Measurements from ENCODE around the gene HMCN1.

The HMCN1 gene

DNA sequence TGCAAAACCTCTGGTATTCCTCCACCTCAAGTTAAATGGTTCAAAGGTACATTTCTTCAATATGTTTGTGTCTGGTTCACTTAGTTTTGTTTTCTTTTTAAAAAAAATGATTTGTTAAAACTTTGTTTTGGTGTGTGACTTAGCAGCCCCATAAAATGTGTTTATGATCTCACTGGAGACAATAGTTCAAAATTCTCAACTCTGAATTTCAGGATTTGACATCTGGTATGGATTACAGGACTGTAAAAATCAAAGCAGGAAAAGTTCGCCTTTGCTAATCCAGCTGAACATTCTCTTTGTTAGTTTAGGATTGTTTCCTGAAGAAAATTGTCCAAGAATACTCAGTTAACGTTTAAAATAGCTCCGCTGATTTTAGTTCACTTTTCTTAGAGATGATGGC lies 231.7 kb downstream of the HMCN1 start:
- no peak for TF ChIP-seq CTCF (conservative IDR thresholded peaks at IDR 0.05; ENCODE audit: low read length)
- no peak overlapping the region for H3K4me3 ChIP-seq (ENCODE audit: low read length)
- DNase-seq (ENCODE audit: low read depth): peak; percentile 72

- DNase-seq (ENCODE audit: low read depth): peak; percentile 64
- no peak overlapping the region for H3K4me3 ChIP-seq (ENCODE audit: low read length)
- no peak for TF ChIP-seq CTCF (conservative IDR thresholded peaks at IDR 0.05; ENCODE audit: low read length)
Measured at GRCh38 chr1:185966471-185966870, 232.3 kb downstream of the HMCN1 start.

GRCh38 chr1:185969028-185969427 lies 234.8 kb downstream of the HMCN1 start:
- TF ChIP-seq CTCF (conservative IDR thresholded peaks at IDR 0.05; ENCODE audit: low read length): no peak
- DNase-seq (ENCODE audit: low read depth): peak; percentile 91
- H3K4me3 ChIP-seq (ENCODE audit: low read length): no peak overlapping the region

DNA sequence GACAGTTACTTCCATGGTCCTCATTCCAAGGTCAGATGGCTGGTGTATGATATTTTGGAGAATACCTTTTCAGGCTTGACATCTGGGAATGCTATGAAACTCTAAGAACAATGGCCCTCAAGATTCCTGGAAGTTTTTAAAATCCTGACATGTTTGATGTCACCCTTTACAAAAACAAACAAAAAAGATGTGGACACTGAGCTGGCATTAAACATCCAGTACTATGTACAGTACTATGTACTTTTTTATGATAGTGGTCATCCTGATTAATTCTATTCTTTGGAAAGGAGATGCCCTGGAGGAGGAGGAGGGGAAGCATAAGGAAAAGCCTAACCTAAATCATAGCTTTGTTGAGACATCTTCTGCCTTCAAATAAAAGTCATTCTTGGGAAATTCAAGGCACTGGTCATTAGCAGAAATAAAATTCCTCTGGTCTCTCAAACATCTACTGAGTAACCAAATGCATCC lies 235.4 kb downstream of the HMCN1 start:
- no peak overlapping the region for H3K4me3 ChIP-seq (ENCODE audit: low read length)
- DNase-seq (ENCODE audit: low read depth): peak; percentile 93
- no peak for TF ChIP-seq CTCF (conservative IDR thresholded peaks at IDR 0.05; ENCODE audit: low read length)

GRCh38 chr1:185971688-185972087 lies 237.5 kb downstream of the HMCN1 start:
- H3K4me3 ChIP-seq (ENCODE audit: low read length): no peak overlapping the region
- peak; percentile 90 for DNase-seq (ENCODE audit: low read depth)
- no peak for TF ChIP-seq CTCF (conservative IDR thresholded peaks at IDR 0.05; ENCODE audit: low read length)

GRCh38 chr1:185972096-185972850 lies 238.1 kb downstream of the HMCN1 start:
- DNase-seq (ENCODE audit: low read depth): peak; percentile 84
- TF ChIP-seq CTCF (conservative IDR thresholded peaks at IDR 0.05; ENCODE audit: low read length): no peak
- H3K4me3 ChIP-seq (ENCODE audit: low read length): no peak overlapping the region

- peak; percentile 97 for DNase-seq (ENCODE audit: low read depth)
- H3K4me3 ChIP-seq (ENCODE audit: low read length): no peak overlapping the region
- TF ChIP-seq CTCF (conservative IDR thresholded peaks at IDR 0.05; ENCODE audit: low read length): no peak
Measured at GRCh38 chr1:185973645-185974044, 239.5 kb downstream of the HMCN1 start.
